Hepatocyte (in vitro differentiated cells): ENCODE measurements around the gene COL5A1. TPM values are rescaled to one million over a fixed set of nuclear protein-coding genes. Genes with fewer than 3 reads are reported as not detected.
A peak's percentile ranks its signal among the peaks of the same experiment; 100 is the strongest.

Source experiments
- DNase-seq: peaks from one replicate; pipeline ENCODE4 v3.0.0-alpha.2; 2016; ENCODE audit warnings: low spot score
- H2AFZ ChIP-seq: fragments of 200-600 bp; sonication (generic); 2 replicates; pipeline ENCODE4 v1.6.0; 2016; ENCODE audit warnings: antibody characterized with exemption, mild to moderate bottlenecking
- H3K27ac ChIP-seq: fragments of 200-600 bp; sonication (generic); 2 replicates; pipeline ENCODE4 v1.5.1; 2016; ENCODE audit warnings: mild to moderate bottlenecking
- H3K27me3 ChIP-seq: fragments of 200-600 bp; sonication (generic); 2 replicates; pipeline ENCODE4 v1.6.1; 2016
- H3K36me3 ChIP-seq: fragments of 200-600 bp; sonication (generic); replicated peaks from 2 replicates; pipeline ENCODE4 v1.5.1; 2016; ENCODE audit warnings: low read depth; ENCODE audit not compliant: insufficient read depth
- H3K4me1 ChIP-seq: fragments of 200-600 bp; sonication (generic); 2 replicates; pipeline ENCODE4 v1.5.1; 2016; ENCODE audit warnings: mild to moderate bottlenecking, moderate library complexity; ENCODE audit not compliant: insufficient read depth
- H3K4me2 ChIP-seq: fragments of 200-600 bp; sonication (generic); 2 replicates; pipeline ENCODE4 v1.6.0; 2016
- H3K4me3 ChIP-seq: fragments of 200-600 bp; sonication (generic); 2 replicates; pipeline ENCODE4 v1.5.1; 2016; ENCODE audit warnings: mild to moderate bottlenecking
- H3K79me2 ChIP-seq: fragments of 200-600 bp; sonication (generic); 2 replicates; pipeline ENCODE4 v1.6.0; 2017; ENCODE audit warnings: mild to moderate bottlenecking
- H3K9me2 ChIP-seq: fragments of 200-600 bp; sonication (generic); replicated peaks from 2 replicates; pipeline ENCODE4 v1.6.0; 2017; ENCODE audit warnings: mild to moderate bottlenecking; ENCODE audit not compliant: insufficient read depth
- H3K9me3 ChIP-seq: fragments of 200-600 bp; sonication (generic); 2 replicates; pipeline ENCODE4 v1.5.1; 2016; ENCODE audit warnings: low read depth, mild to moderate bottlenecking
- H4K20me1 ChIP-seq: fragments of 200-600 bp; sonication (generic); 2 replicates; pipeline ENCODE4 v1.6.0; 2016; ENCODE audit warnings: mild to moderate bottlenecking; ENCODE audit not compliant: insufficient read depth, poor library complexity, severe bottlenecking
- CTCF ChIP-seq: fragments of 200-600 bp; sonication (generic); IDR thresholded peaks from 2 replicates; pipeline ENCODE4 v1.5.1; 2016; ENCODE audit warnings: antibody characterized with exemption, mild to moderate bottlenecking; ENCODE audit not compliant: poor library complexity
- EZH2 ChIP-seq: fragments of 200-600 bp; sonication (generic); IDR thresholded peaks from 2 replicates; pipeline ENCODE4 v1.6.1; 2016; ENCODE audit warnings: antibody characterized with exemption, mild to moderate bottlenecking, borderline replicate concordance
- EZH2phosphoT487 ChIP-seq: fragments of 200-600 bp; sonication (generic); IDR thresholded peaks from one replicate; pipeline ENCODE4 v1.6.1; 2018; ENCODE audit warnings: antibody characterized with exemption, mild to moderate bottlenecking, low read depth, moderate library complexity; ENCODE audit not compliant: unreplicated experiment, severe bottlenecking
- WGBS: methylation state at CpG from one replicate; pipeline ENCODE4 v1.1.6; 2016; ENCODE audit warnings: low lambda C conversion rate; ENCODE audit errors: missing lambda C conversion rate; 5-methylcytosine and 5-hydroxymethylcytosine counted together
- polyA plus RNA-seq: library from polyadenylated mRNA; unstranded; fragments of >200 nt; fragmentation: Nextera tagmentation; extraction: Ambion mirVana; gene quantifications from 2 replicates; pipeline ENCODE4 v1.2.1, GENCODE V29; 2016
- total RNA-seq: library from RNA; depleted of rRNA; stranded (reverse); fragments of >200 nt; gene quantifications from 2 replicates; pipeline ENCODE4 v1.2.3, GENCODE V29; 2014

COL5A1 gene
- total and polyA plus RNA-seq, 2 experiments from 2014 or later = 342 to 347 TPM

- Histone ChIP-seq H4K20me1 (no peaks in the 10 kb centered on the region), H3K27ac (no peak overlapping the region), H3K27me3 (no peaks in the 10 kb centered on the region), H3K4me1 (peaks cover 35% of the 10 kb centered on the region), H2AFZ (no peak overlapping the region), H3K36me3 (no peaks in the 10 kb centered on the region), H3K4me3 (no peak overlapping the region), H3K79me2 (no peaks in the 10 kb centered on the region), H3K9me3 (no peaks in the 10 kb centered on the region), H3K4me2 (no peak overlapping the region), H3K9me2 (no peaks in the 10 kb centered on the region)
- no peak for DNase-seq
- 92% methylated on average over 29 of the region's 29 CpGs for WGBS
- TF ChIP-seq EZH2 (no peak), EZH2phosphoT487 (no peak), CTCF (no peak)
These were observed 18.1 kb upstream of the COL5A1 start for GRCh38 chr9:134623258-134624066.

- DNase-seq = no peak
- H3K4me3 ChIP-seq = no peak overlapping the region
- no peaks in the 10 kb centered on the region for H3K9me3 ChIP-seq
- no peak for TF ChIP-seq EZH2phosphoT487
- no peak for TF ChIP-seq EZH2
- TF ChIP-seq CTCF = no peak
- no peak overlapping the region for H3K27ac ChIP-seq
- H3K4me2 ChIP-seq = no peak overlapping the region
- no peak overlapping the region for H2AFZ ChIP-seq
- no peaks in the 10 kb centered on the region for H3K9me2 ChIP-seq
- H3K79me2 ChIP-seq = no peaks in the 10 kb centered on the region
- 77% methylated on average over 14 of the region's 14 CpGs for WGBS
- no peaks in the 10 kb centered on the region for H3K36me3 ChIP-seq
- H3K27me3 ChIP-seq = no peaks in the 10 kb centered on the region
- no peaks in the 10 kb centered on the region for H4K20me1 ChIP-seq
- H3K4me1 ChIP-seq = peaks cover 31% of the 10 kb centered on the region
These were observed 17.4 kb upstream of the COL5A1 start for GRCh38 chr9:134624137-134624591.

- 87% methylated on average over 7 of the region's 7 CpGs for WGBS
- no peak overlapping the region for H2AFZ ChIP-seq
- no peaks in the 10 kb centered on the region for H3K9me2 ChIP-seq
- no peak for DNase-seq
- H4K20me1 ChIP-seq = no peaks in the 10 kb centered on the region
- no peaks in the 10 kb centered on the region for H3K9me3 ChIP-seq
- H3K4me2 ChIP-seq = no peak overlapping the region
- TF ChIP-seq EZH2 (no peak), CTCF (no peak), EZH2phosphoT487 (no peak)
- H3K27me3 ChIP-seq = no peaks in the 10 kb centered on the region
- no peak overlapping the region for H3K4me3 ChIP-seq
- peak overlapping the region; percentile 86 for H3K27ac ChIP-seq
- H3K79me2 ChIP-seq = no peaks in the 10 kb centered on the region
- peaks cover 31% of the 10 kb centered on the region for H3K4me1 ChIP-seq
- no peaks in the 10 kb centered on the region for H3K36me3 ChIP-seq
These were observed 16.9 kb upstream of the COL5A1 start for GRCh38 chr9:134624621-134625181.
